ENCODE measurements around the gene LYZL1. TPM values are rescaled to one million over a fixed set of nuclear protein-coding genes. Genes with fewer than 3 reads are reported as not detected.

The LYZL1 gene
- total and polyA plus RNA-seq, 2 of the 8 experiments (the other 6 are each of a cell fraction or from before 2014, with no cell fraction given) = not detected

DNA sequence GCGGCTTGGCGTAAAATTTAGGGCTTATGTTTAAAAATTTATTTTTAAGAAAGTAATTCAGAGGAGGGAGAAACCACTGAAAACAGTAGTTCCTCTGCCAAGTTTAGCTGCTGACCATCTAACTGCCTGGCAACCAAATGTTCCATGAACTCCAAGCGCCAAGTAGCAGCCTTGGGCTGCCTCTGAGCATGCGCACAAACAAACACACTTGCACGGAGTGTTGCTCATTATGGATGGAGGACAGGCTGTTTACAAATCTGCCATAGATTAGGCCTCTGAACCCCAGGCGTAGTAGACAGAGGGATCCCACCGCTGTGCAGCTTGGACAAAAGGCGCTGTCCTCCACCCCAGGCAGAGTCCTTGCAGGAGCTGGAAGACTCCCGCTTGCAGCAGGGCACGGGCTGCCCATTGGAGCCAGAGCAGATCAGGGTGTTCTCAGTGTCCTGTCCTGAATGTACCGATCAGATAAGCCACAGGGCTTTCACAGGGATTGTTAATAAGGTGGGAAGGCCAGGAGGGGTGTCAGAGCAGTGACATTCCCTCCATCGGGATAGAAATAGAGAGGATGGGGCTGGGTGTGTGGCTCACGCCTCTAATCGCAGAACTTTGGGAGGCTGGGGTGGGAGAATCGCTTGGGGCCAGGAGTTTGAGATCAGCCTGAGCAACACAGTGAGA, 47.7 kb upstream of the LYZL1 start:
- H2BK5ac ChIP-seq (ENCODE audit: low read depth, low read length) = no peak overlapping the region
- H3K79me2 ChIP-seq (ENCODE audit: control insufficient read depth in 1 of 2, insufficient read depth in 2 of 2, low read length in 2 of 2) = no peaks in the 10 kb centered on the region
- no peak overlapping the region for H2AK5ac ChIP-seq (ENCODE audit: low read depth, low read length)
- H3K23ac ChIP-seq (ENCODE audit: insufficient read length) = no peak overlapping the region
- H4K20me1 ChIP-seq (replicated peaks in 1 of 2; ENCODE audit: control insufficient read depth in 1 of 2, insufficient read depth in 2 of 2, low read length in 2 of 2) = no peaks in the 10 kb centered on the region
- H2BK120ac ChIP-seq (replicated peaks; ENCODE audit: low read depth, low read length) = no peak overlapping the region
- H3K79me1 ChIP-seq (ENCODE audit: low read depth, low read length) = no peaks in the 10 kb centered on the region
- H3K4ac ChIP-seq (replicated peaks; ENCODE audit: insufficient read length, low read depth, low read length) = no peak overlapping the region
- H3K9ac ChIP-seq (replicated peaks in 1 of 4; ENCODE audit: extremely low read depth in 1 of 4, low read depth in 3 of 4, low read length in 3 of 4) = no peak overlapping the region
- H3K27me3 ChIP-seq (replicated peaks in 1 of 4; ENCODE audit: control insufficient read depth in 3 of 4, extremely low read depth in 1 of 4, insufficient read depth in 3 of 4, low read length in 3 of 4) = no peaks in the 10 kb centered on the region
- H3K4me2 ChIP-seq (ENCODE audit: insufficient read depth in 1 of 2, low read depth in 2 of 2, low read length in 2 of 2) = no peak overlapping the region
- CTCF ChIA-PET (ENCODE audit: partially characterized antibody) = interaction anchor here (0.7 to 7.3 kb wide), 9 partner anchors 12 to 362 kb away, joined by 3 to 94 read pairs (median 4); no protein-coding TSS in a partner anchor
- H4K91ac ChIP-seq (replicated peaks; ENCODE audit: insufficient read length, low read length) = no peak overlapping the region
- H3K23me2 ChIP-seq (ENCODE audit: low read depth, low read length) = no peaks in the 10 kb centered on the region
- no peak for FAIRE-seq
- H3K4me3 ChIP-seq (ENCODE audit: extremely low read depth in 1 of 4, insufficient read depth in 2 of 4, low read depth in 3 of 4, low read length in 4 of 4) = no peak overlapping the region
- POLR2A ChIA-PET (ENCODE audit: partially characterized antibody) = interaction anchor here (0.6 kb wide), 1 partner anchor 15 kb away, joined by 3 read pairs; no protein-coding TSS in a partner anchor
- WGBS, 2 experiments (ENCODE audit: extremely low coverage in 1 of 2, insufficient coverage in 1 of 2, insufficient read length in 1 of 2, insufficient replicate concordance in 2 of 2, low coverage in 1 of 2, low lambda C conversion rate in 2 of 2, missing lambda C conversion rate in 1 of 2) = 84% methylated on average over 15 of the region's 15 CpGs; no CpG with 5 or more reads in 1 of the 2 experiments
- peak overlapping the region; percentile 89; the same call in 1 of the 2 replicates for H2AFZ ChIP-seq (ENCODE audit: low read length)
- DNase-seq (ENCODE audit: low read depth in 1 of 2, low spot score in 2 of 2) = no peak
- H3K56ac ChIP-seq (replicated peaks; ENCODE audit: insufficient read length, low read depth, low read length) = no peak overlapping the region
- H3K14ac ChIP-seq (ENCODE audit: insufficient read length) = no peak overlapping the region
- H3K9me3 ChIP-seq (ENCODE audit: insufficient read depth in 2 of 2, low read depth in 1 of 2, low read length in 1 of 2) = no peaks in the 10 kb centered on the region
- H4K5ac ChIP-seq (ENCODE audit: insufficient read length, low read depth, low read length) = no peak overlapping the region
- no peaks in the 10 kb centered on the region for H3K4me1 ChIP-seq (replicated peaks in 1 of 4; ENCODE audit: control insufficient read depth in 3 of 4, insufficient read depth in 4 of 4, low read length in 3 of 4)
- H3K18ac ChIP-seq (ENCODE audit: extremely low read depth, low read length) = no peak overlapping the region
- no peak overlapping the region for H2BK20ac ChIP-seq (ENCODE audit: low read length)
- 0 out of 2 replicates have a peak overlapping the region, but pooled peaks have one; percentile 49 for H2BK15ac ChIP-seq (ENCODE audit: low read length)
- no peaks in the 10 kb centered on the region for H3K36me3 ChIP-seq (ENCODE audit: control insufficient read depth in 2 of 4, insufficient read depth in 4 of 4, low read length in 3 of 4)
- H4K8ac ChIP-seq (ENCODE audit: extremely low read depth, insufficient read depth, low read length) = peak overlapping the region; percentile 59; the same call in 1 of the 2 replicates
- H2BK12ac ChIP-seq (ENCODE audit: low read depth, low read length) = no peak overlapping the region
- H3K27ac ChIP-seq (ENCODE audit: low read depth, low read length) = no peak overlapping the region
- TF ChIP-seq GTF2F1 (IDR thresholded peaks at IDR 0.05; ENCODE audit: borderline replicate concordance, low read depth, low read length) = no peak
- TF ChIP-seq BACH1 (IDR thresholded peaks at IDR 0.05; ENCODE audit: low read length) = no peak
- no peak for TF ChIP-seq TAF7 (optimal IDR thresholded peaks at IDR 0.05; ENCODE audit: borderline replicate concordance, low read depth, low read length)
- TF ChIP-seq CREB1 (IDR thresholded peaks at IDR 0.05) = no peak
- no peak for TF ChIP-seq CBX5 (IDR thresholded peaks at IDR 0.05; ENCODE audit: low read depth, low read length)
- TF ChIP-seq JUN (IDR thresholded peaks at IDR 0.05; ENCODE audit: low read depth, low read length) = no peak
- no peak for TF ChIP-seq E2F6 (IDR thresholded peaks at IDR 0.05)
- no peak for TF ChIP-seq CTBP2 (IDR thresholded peaks at IDR 0.05; ENCODE audit: borderline replicate concordance, insufficient read depth, insufficient read length, low read length)
- no peak for TF ChIP-seq RNF2 (IDR thresholded peaks at IDR 0.05; ENCODE audit: borderline replicate concordance, low read depth, low read length, missing control alignments, poor library complexity, severe bottlenecking)
- no peak for TF ChIP-seq SUZ12 (IDR thresholded peaks at IDR 0.05; ENCODE audit: low read length)
- no peak for TF ChIP-seq EZH2 (IDR thresholded peaks at IDR 0.05; ENCODE audit: low read depth, low read length, severe bottlenecking)
- no peak for TF ChIP-seq JUND (IDR thresholded peaks at IDR 0.05; ENCODE audit: low read length)

Measured in H1 (cell line).